Muscle layer of duodenum (tissue), 2 donors: ENCODE measurements around the gene ISL2.

ENCODE experiments used
- H3K27ac ChIP-seq: one replicate; pipeline ENCODE4 v1.7.0; 2013; ENCODE audit warnings: mild to moderate bottlenecking, low read length
- H3K27me3 ChIP-seq: one replicate; pipeline ENCODE4 v1.7.0; 2013; ENCODE audit warnings: low read depth, mild to moderate bottlenecking, control low read depth, low read length
- H3K36me3 ChIP-seq, 2 donors: one replicate each; pipeline ENCODE4 v1.7.0; 2013; ENCODE audit warnings: low read length in 2 of 2, control low read depth in 1 of 2, mild to moderate bottlenecking in 1 of 2; ENCODE audit not compliant: insufficient read depth in 2 of 2, control insufficient read depth in 1 of 2
- H3K4me1 ChIP-seq, 2 donors: one replicate each; pipeline ENCODE4 v1.7.0; 2013; ENCODE audit warnings: low read length in 2 of 2, mild to moderate bottlenecking in 2 of 2, control low read depth in 1 of 2, moderate library complexity in 1 of 2; ENCODE audit not compliant: insufficient read depth in 2 of 2, control insufficient read depth in 1 of 2
- H3K4me3 ChIP-seq, 2 donors: one replicate each; pipeline ENCODE4 v1.7.0; 2013; ENCODE audit warnings: low read length in 2 of 2, low read depth in 1 of 2, mild to moderate bottlenecking in 1 of 2
- H3K9me3 ChIP-seq, 2 donors: one replicate each; pipeline ENCODE4 v1.7.0; 2013; ENCODE audit warnings: low read length in 2 of 2, control low read depth in 1 of 2, mild to moderate bottlenecking in 1 of 2; ENCODE audit not compliant: control insufficient read depth in 1 of 2
- donor health status: healthy.

ISL2 gene

GRCh38 chr15:76338486-76339304, 2.1 kb downstream of the ISL2 start:
- no peaks in the 10 kb centered on the region for H3K36me3 ChIP-seq
- peaks cover 0 to 49% of the 10 kb centered on the region in 2 donors for H3K4me1 ChIP-seq
- H3K4me3 ChIP-seq: peak overlapping the region; percentile 49 to 69
- H3K9me3 ChIP-seq: no peaks in the 10 kb centered on the region
- peak overlapping the region; percentile 26 for H3K27ac ChIP-seq
- H3K27me3 ChIP-seq: peaks cover 54% of the 10 kb centered on the region

DNA sequence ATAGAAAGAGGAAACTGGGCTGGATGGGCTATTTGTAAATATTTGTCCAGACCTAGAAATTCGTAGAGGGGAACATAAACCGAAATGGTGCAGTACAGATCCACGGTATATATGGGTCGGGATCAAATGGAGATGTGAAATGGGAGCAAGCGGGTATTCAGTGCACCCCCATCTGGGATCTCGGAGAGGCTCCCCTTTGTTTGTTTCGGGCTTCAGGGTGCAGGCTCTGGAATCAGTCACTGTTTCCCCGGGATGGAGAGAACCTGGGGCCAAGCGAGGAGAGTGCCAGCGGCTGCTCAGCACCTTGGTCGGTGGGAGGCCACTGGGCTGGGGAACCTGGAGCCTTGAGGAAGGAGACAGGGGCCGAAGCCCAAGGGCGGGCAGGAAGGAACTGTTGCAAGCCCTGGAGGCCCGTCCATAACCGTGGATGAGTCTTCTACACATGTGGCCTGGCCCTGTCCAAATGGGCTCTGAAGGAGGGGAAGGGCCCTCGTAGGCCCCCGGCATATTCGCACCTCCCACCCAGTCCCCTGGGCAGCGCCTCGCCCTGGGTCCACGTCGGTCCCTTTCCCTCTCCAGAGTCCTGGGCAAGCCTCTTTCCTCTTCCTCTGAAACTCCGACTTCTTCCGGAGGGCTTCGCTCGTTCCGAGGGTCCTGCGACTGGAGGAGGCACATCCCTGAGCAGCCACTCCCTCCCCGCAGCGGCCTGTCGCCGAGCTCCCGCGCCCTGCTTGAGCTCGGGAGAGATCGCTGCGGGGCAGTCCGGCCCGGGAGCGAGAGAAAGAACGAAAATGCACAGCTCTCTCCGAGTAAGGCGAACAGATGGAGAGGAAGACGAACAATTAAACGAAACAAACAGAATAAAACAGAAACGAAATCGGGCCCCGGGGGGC, 3.0 kb downstream of the ISL2 start:
- Histone ChIP-seq H3K4me1 (peaks cover 0 to 49% of the 10 kb centered on the region in 2 donors), H3K27me3 (peaks cover 63% of the 10 kb centered on the region)

DNA sequence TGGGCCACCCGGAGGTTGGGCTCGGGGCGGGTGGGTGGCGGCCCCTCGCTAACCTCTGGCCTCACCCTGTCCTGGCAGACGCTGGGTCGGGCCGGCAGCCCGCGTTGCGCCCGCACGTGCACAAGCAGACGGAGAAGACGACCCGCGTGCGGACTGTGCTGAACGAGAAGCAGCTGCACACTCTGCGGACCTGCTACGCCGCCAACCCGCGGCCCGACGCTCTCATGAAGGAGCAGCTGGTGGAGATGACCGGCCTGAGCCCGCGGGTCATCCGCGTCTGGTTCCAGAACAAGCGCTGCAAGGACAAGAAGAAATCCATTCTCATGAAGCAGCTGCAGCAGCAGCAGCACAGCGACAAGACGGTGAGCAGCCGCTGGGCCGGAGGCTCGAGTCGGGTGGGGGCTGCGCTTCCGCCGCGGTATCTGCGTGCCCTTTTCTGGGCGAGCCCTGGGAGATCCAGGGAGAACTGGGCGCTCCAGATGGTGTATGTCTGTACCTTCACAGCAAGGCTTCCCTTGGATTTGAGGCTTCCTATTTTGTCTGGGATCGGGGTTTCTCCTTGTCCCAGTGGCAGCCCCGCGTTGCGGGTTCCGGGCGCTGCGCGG, 3.7 kb downstream of the ISL2 start:
- H3K9me3 ChIP-seq: no peaks in the 10 kb centered on the region
- H3K27me3 ChIP-seq: peaks cover 67% of the 10 kb centered on the region
- peak overlapping the region; percentile 49 to 69 for H3K4me3 ChIP-seq
- no peak overlapping the region for H3K27ac ChIP-seq
- H3K36me3 ChIP-seq: no peaks in the 10 kb centered on the region
- H3K4me1 ChIP-seq: peaks cover 0 to 46% of the 10 kb centered on the region in 2 donors

More for the DNA sequence above, 3.0 kb downstream of the ISL2 start:
- H3K4me3 ChIP-seq: peak overlapping the region; percentile 49 to 69
- no peaks in the 10 kb centered on the region for H3K36me3 ChIP-seq
- no peaks in the 10 kb centered on the region for H3K9me3 ChIP-seq
- H3K27ac ChIP-seq: peak overlapping the region; percentile 26

GRCh38 chr15:76340803-76341365, 4.3 kb downstream of the ISL2 start:
- no peaks in the 10 kb centered on the region for H3K36me3 ChIP-seq
- peaks cover 72% of the 10 kb centered on the region for H3K27me3 ChIP-seq
- H3K9me3 ChIP-seq: no peaks in the 10 kb centered on the region
- peaks cover 0 to 42% of the 10 kb centered on the region in 2 donors for H3K4me1 ChIP-seq
- peak overlapping the region; percentile 49 to 69 for H3K4me3 ChIP-seq
- H3K27ac ChIP-seq: no peak overlapping the region

- no peak overlapping the region for H3K27ac ChIP-seq
- H3K9me3 ChIP-seq: no peaks in the 10 kb centered on the region
- no peaks in the 10 kb centered on the region for H3K36me3 ChIP-seq
- peaks cover 0 to 41% of the 10 kb centered on the region in 2 donors for H3K4me1 ChIP-seq
- peaks cover 77% of the 10 kb centered on the region for H3K27me3 ChIP-seq
- H3K4me3 ChIP-seq: peak overlapping the region; percentile 19 to 69
Measured at GRCh38 chr15:76341366-76342057, 4.9 kb downstream of the ISL2 start.

DNA sequence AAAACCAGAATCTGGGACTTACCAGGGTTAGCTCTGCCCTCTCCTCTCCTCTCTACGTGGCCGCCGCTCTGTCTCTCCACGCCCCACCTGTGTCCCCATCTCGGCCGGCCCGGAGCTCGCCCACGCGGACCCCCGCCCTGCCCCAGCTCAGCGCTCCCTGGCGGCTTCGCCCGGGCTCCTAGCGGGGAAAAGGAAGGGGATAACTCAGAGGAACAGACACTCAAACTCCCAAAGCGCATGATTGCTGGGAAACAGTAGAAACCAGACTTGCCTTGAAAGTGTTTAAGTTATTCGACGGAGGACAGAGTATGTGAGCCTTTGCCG, 5.4 kb downstream of the ISL2 start:
- Histone ChIP-seq H3K9me3 (no peaks in the 10 kb centered on the region), H3K36me3 (no peaks in the 10 kb centered on the region), H3K4me3 (peak overlapping the region in 1 of 2 donors; percentile 69), H3K27ac (no peak overlapping the region), H3K4me1 (peaks cover 0 to 45% of the 10 kb centered on the region in 2 donors), H3K27me3 (peaks cover 81% of the 10 kb centered on the region)

DNA sequence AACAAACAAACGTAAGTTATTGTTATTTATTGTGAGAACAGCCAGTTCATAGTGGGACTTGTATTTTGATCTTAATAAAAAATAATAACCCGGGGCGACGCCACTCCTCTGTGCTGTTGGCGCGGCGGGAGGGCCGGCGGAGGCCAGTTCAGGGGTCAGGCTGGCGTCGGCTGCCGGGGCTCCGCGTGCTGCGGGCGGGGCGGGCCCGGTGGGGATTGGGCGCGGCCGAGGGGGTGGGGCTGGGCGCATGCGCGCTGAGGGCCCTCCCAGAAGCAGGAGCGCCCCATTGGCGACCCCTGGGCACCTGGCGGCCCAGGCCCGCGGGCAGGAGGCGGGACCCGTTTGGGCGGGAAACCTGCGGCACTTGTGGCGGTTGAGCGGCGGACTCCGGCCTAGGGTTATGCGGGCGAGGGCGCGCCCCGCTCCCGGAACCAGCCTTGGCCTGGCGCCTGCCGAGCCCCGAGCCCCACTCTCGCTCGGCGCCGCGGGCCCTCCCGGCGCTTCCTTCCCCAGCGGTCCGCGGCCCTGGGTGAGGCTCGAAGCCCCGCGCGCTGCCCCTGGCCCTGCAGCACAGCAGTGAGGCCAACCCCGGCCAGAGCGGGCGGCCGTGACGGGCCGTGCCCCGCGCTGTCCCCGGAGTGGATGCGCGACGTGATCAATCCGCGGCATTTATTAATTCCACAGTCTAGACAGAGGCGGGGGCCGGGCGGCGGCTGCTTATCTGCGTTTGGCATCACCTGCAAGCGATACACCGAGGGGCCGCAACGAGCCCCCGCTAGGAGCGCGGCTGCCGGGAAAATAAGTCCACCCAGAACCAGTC, 6.0 kb downstream of the ISL2 start:
- Histone ChIP-seq H3K27ac (no peak overlapping the region), H3K4me3 (peak overlapping the region in 1 of 2 donors; percentile 47), H3K4me1 (peaks cover 0 to 48% of the 10 kb centered on the region in 2 donors), H3K9me3 (no peaks in the 10 kb centered on the region), H3K27me3 (peaks cover 77% of the 10 kb centered on the region), H3K36me3 (no peaks in the 10 kb centered on the region)

GRCh38 chr15:76343313-76343996, 6.9 kb downstream of the ISL2 start:
- peaks cover 0 to 46% of the 10 kb centered on the region in 2 donors for H3K4me1 ChIP-seq
- H3K9me3 ChIP-seq: no peaks in the 10 kb centered on the region
- no peaks in the 10 kb centered on the region for H3K36me3 ChIP-seq
- peak overlapping the region; percentile 36 for H3K27ac ChIP-seq
- peak overlapping the region in 1 of 2 donors; percentile 15 for H3K4me3 ChIP-seq
- peaks cover 73% of the 10 kb centered on the region for H3K27me3 ChIP-seq

DNA sequence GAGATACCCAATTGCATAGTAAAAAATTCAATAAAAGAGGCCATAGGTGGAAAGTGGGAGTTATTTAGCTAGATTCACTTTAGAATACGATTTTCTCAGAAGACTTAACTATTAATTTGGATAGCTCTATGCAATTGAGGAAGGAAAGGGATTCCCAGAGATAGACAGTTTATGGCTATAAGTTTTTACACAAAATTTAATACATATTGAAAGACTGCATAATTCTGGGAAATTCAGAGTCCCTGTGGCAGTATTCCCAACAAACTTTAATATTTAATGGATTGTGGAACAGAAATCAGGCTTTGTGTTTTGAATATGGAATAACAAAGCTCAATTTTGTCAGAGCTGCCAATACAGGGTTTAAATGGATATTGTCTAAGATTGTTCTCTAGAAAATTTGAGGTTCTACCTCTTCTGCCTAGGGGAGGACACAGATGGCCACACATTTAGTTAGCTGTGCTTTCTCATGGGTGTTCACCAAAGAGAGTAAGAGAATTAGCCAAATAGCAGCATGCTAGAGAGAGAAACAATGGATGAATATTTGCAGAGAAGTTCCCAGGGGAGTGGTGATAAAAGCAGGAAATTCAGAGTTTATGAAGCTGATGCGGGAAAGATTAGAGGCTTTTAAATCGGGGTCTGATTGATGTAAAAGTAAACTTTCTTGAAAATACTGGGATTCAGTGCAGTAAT, 8.5 kb downstream of the ISL2 start:
- Histone ChIP-seq H3K27me3 (peaks cover 58% of the 10 kb centered on the region), H3K27ac (peak overlapping the region; percentile 0), H3K9me3 (no peaks in the 10 kb centered on the region), H3K4me3 (peak overlapping the region; percentile 59 to 68), H3K4me1 (peaks cover 0 to 31% of the 10 kb centered on the region in 2 donors), H3K36me3 (no peaks in the 10 kb centered on the region)
